ENCODE data around the gene ZNF570.

The ZNF570 gene

DNA sequence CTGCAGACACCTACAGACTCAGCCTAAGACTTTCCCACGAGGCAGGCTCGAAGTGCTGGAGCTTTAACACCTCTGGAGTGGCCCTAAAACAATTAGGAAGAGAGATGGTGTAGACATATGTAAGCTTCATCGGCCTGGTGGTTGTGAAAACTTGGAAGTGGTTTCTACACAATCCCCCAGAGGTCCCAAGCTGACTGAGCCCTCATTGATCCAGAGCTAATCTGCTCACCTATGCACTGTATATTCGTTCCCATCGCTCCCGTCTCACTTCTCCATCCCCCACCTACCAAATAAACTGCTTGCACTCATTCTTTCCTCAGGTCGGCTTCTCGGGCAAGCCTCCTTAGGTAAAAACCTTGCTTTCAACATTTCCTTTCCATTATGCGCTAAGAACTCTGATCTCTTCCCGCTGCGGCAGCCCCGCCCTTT, 36.8 kb downstream of the ZNF570 start:
- peak overlapping the region; percentile 82 for H3K4me3 ChIP-seq (ENCODE audit: insufficient read depth, low read depth, low read length, poor library complexity, severe bottlenecking)
- no peaks in the 10 kb centered on the region for H3K36me3 ChIP-seq (ENCODE audit: control insufficient read depth, insufficient read depth, low read length)
- peaks cover 3% of the 10 kb centered on the region for H3K9me3 ChIP-seq (ENCODE audit: control insufficient read depth, low read length)
- peak overlapping the region; percentile 93 for H3K27ac ChIP-seq (ENCODE audit: insufficient read depth, low read length, poor library complexity, severe bottlenecking)
- DNase-seq = no peak
- H3K27me3 ChIP-seq (replicated peaks; ENCODE audit: control insufficient read depth, insufficient read depth, low read length, poor library complexity, severe bottlenecking) = no peaks in the 10 kb centered on the region
- H3K4me1 ChIP-seq (ENCODE audit: control insufficient read depth, insufficient read depth, low read length, poor library complexity, severe bottlenecking) = no peaks in the 10 kb centered on the region

DNA sequence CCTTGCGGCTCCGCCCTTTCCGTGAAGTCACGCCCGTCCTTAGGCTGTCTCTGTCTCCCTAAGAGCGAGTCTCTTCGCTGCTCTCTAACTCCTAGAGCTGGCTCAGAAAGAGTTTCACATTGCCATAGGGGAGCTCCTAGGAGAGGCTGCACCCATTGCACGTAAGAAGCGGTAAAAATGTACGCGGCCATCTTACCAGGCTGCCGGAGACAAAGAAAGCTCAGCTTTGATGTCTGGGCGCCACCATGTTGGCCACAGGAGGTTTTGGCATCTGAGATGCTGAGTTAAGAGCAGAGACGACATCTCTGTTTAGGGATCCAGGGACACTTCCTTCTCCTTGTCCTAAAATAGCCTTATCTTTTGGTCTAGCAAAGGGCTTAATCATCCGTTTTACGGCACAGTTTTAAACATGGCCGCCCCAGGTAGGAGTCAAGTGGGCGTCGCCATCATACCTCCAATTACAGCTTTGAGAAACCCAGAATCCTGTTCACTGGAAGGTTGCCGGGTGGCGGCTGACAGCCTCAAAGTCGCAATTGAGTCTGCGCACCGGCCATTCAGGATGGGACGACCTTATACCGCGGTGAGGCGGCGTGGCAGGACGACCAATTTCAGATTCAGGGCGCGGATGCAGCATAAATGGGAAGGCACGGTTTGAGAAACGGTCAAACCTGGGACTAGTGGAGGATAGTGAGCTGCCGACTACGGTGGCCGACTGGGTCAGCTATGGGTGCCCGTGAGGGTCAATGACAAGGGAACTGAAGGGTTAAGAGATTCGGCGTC, 37.4 kb downstream of the ZNF570 start, which contains the start of gene ZNF793:
Gene ZNF793, plus strand, starts transcription at position 553 of the 780 bp plus-strand sequence. CDS start 16,501 bp downstream, outside the sequence.
- Histone ChIP-seq H3K9me3 (ENCODE audit: control insufficient read depth, low read length) (peaks cover 3% of the 10 kb centered on the region), H3K36me3 (ENCODE audit: control insufficient read depth, insufficient read depth, low read length) (peaks cover 6% of the 10 kb centered on the region), H3K4me3 (ENCODE audit: insufficient read depth, low read depth, low read length, poor library complexity, severe bottlenecking) (peak within 1 kb of the TSS; percentile 82), H3K4me1 (ENCODE audit: control insufficient read depth, insufficient read depth, low read length, poor library complexity, severe bottlenecking) (no peaks in the 10 kb centered on the region), H3K27ac (ENCODE audit: insufficient read depth, low read length, poor library complexity, severe bottlenecking) (peak within 1 kb of the TSS; percentile 93), H3K27me3 (replicated peaks; ENCODE audit: control insufficient read depth, insufficient read depth, low read length, poor library complexity, severe bottlenecking) (no peaks in the 10 kb centered on the region)
- DNase-seq = peak; percentile 57 to 72 (median 67)

DNA sequence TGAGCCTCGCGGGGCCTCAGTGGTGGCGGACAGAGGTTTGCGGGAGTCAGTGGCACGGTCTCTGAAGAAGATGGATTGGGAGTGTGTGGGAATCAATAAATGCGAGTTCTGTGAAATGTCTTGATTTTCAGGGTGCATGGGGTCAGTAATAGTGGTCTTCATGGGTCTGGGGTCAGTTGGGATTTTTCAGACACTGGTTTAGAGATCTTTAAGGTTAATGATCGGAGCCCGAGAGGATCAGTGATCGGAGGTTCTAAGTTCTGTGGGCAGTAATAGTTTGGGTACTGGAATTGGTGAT, 38.0 kb downstream of the ZNF570 start:
- Histone ChIP-seq H3K9me3 (ENCODE audit: control insufficient read depth, low read length) (peaks cover 3% of the 10 kb centered on the region), H3K4me1 (ENCODE audit: control insufficient read depth, insufficient read depth, low read length, poor library complexity, severe bottlenecking) (no peaks in the 10 kb centered on the region), H3K27me3 (replicated peaks; ENCODE audit: control insufficient read depth, insufficient read depth, low read length, poor library complexity, severe bottlenecking) (no peaks in the 10 kb centered on the region), H3K4me3 (ENCODE audit: insufficient read depth, low read depth, low read length, poor library complexity, severe bottlenecking) (peak overlapping the region; percentile 82), H3K27ac (ENCODE audit: insufficient read depth, low read length, poor library complexity, severe bottlenecking) (peak overlapping the region; percentile 93), H3K36me3 (ENCODE audit: control insufficient read depth, insufficient read depth, low read length) (peaks cover 8% of the 10 kb centered on the region)
- no peak for DNase-seq

DNA sequence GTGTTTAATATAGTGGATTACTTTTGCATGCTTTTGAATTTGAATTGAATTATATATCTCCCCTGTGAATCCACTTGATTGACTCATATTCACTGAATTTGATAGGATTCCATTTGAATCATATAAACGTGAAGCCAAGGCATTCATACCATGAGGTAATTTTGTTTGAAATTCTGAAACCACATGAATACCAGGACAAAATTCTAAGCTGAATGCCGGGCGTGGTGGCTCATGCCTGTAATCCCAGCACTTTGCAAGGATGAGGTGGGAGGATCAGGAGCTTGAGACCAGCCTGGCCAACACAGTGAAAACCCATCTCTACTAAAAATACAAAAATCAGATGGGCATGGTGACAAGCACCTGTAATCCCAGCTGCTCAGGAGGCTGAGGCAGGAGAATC, 42.0 kb downstream of the ZNF570 start:
- Histone ChIP-seq H3K27me3 (replicated peaks; ENCODE audit: control insufficient read depth, insufficient read depth, low read length, poor library complexity, severe bottlenecking) (no peaks in the 10 kb centered on the region), H3K4me1 (ENCODE audit: control insufficient read depth, insufficient read depth, low read length, poor library complexity, severe bottlenecking) (no peaks in the 10 kb centered on the region), H3K27ac (ENCODE audit: insufficient read depth, low read length, poor library complexity, severe bottlenecking) (no peak overlapping the region), H3K9me3 (ENCODE audit: control insufficient read depth, low read length) (peaks cover 13% of the 10 kb centered on the region), H3K4me3 (ENCODE audit: insufficient read depth, low read depth, low read length, poor library complexity, severe bottlenecking) (no peak overlapping the region), H3K36me3 (ENCODE audit: control insufficient read depth, insufficient read depth, low read length) (peaks cover 20% of the 10 kb centered on the region)
- DNase-seq = no peak

DNA sequence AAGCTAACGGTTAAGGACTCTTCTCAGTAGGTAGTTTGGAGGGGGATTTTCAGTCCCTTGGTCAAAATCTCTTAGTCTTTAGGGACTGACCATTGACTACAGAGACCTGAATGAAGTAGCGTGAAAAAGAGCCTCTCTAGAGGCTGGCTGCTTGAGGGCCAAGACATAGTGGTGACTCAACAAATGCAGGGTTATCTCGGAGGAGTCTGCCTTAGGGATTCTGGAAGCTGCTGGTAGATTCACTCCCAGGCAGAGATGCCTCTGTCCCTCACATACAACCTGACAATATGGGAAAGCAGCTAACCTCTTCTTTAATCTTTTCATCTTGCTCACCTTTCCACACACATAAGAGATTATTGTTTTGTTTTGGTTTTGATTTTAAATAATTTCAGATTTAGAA, 42.7 kb downstream of the ZNF570 start:
- H3K27me3 ChIP-seq (replicated peaks; ENCODE audit: control insufficient read depth, insufficient read depth, low read length, poor library complexity, severe bottlenecking) = no peaks in the 10 kb centered on the region

DNA sequence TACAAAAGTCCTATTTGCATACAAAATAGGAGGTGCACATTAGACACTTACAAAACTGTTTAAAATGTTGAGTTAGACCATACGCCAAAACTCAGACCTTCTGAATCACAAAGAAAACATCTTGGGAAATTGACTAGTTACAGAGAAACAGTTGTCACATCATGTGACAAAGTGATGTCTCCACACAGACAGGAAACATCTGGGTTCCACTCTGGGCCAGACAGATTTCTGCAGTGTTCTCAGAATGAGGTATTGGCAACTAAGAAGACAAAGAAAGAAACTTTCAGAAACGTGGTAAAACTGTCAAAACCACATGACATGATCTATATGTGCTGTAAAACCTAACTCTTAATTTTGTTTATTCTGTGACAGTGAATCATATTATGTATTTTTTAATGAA, 44.2 kb downstream of the ZNF570 start:
- H3K36me3 ChIP-seq (ENCODE audit: control insufficient read depth, insufficient read depth, low read length) = peaks cover 20% of the 10 kb centered on the region
- no peak overlapping the region for H3K4me3 ChIP-seq (ENCODE audit: insufficient read depth, low read depth, low read length, poor library complexity, severe bottlenecking)
- H3K27me3 ChIP-seq (replicated peaks; ENCODE audit: control insufficient read depth, insufficient read depth, low read length, poor library complexity, severe bottlenecking) = no peaks in the 10 kb centered on the region
- DNase-seq = no peak
- no peaks in the 10 kb centered on the region for H3K4me1 ChIP-seq (ENCODE audit: control insufficient read depth, insufficient read depth, low read length, poor library complexity, severe bottlenecking)
- H3K9me3 ChIP-seq (ENCODE audit: control insufficient read depth, low read length) = peaks cover 9% of the 10 kb centered on the region
- no peak overlapping the region for H3K27ac ChIP-seq (ENCODE audit: insufficient read depth, low read length, poor library complexity, severe bottlenecking)

More for the DNA sequence above, 42.7 kb downstream of the ZNF570 start:
- Histone ChIP-seq H3K27ac (ENCODE audit: insufficient read depth, low read length, poor library complexity, severe bottlenecking) (no peak overlapping the region), H3K9me3 (ENCODE audit: control insufficient read depth, low read length) (peaks cover 13% of the 10 kb centered on the region), H3K4me3 (ENCODE audit: insufficient read depth, low read depth, low read length, poor library complexity, severe bottlenecking) (no peak overlapping the region), H3K36me3 (ENCODE audit: control insufficient read depth, insufficient read depth, low read length) (peaks cover 20% of the 10 kb centered on the region), H3K4me1 (ENCODE audit: control insufficient read depth, insufficient read depth, low read length, poor library complexity, severe bottlenecking) (no peaks in the 10 kb centered on the region)
- no peak for DNase-seq

DNA sequence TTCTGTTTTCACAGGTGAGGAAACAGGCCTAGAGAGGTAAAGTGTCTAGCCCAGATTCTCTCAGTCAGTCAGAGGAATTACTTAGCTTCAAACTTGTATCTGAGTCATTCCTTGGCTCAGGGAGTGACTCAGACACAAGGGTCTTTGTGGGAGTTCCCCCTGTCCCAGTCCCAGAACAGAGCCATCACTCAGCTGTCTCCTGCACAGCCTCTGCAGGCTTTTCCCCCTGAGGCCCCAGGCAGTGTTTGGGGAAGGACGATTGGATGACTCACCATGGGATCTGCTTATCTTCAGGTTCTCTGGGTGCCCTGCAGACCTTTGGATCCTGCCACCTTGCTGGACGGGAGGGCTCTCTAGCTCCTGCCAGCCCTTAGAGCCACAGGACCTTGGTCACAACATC, 50.7 kb downstream of the ZNF570 start:
- H3K27ac ChIP-seq (ENCODE audit: insufficient read depth, low read length, poor library complexity, severe bottlenecking) = no peak overlapping the region
- peaks cover 3% of the 10 kb centered on the region for H3K9me3 ChIP-seq (ENCODE audit: control insufficient read depth, low read length)
- no peak for DNase-seq
- no peaks in the 10 kb centered on the region for H3K4me1 ChIP-seq (ENCODE audit: control insufficient read depth, insufficient read depth, low read length, poor library complexity, severe bottlenecking)
- peaks cover 32% of the 10 kb centered on the region for H3K36me3 ChIP-seq (ENCODE audit: control insufficient read depth, insufficient read depth, low read length)
- H3K4me3 ChIP-seq (ENCODE audit: insufficient read depth, low read depth, low read length, poor library complexity, severe bottlenecking) = no peak overlapping the region
- H3K27me3 ChIP-seq (replicated peaks; ENCODE audit: control insufficient read depth, insufficient read depth, low read length, poor library complexity, severe bottlenecking) = no peaks in the 10 kb centered on the region

DNA sequence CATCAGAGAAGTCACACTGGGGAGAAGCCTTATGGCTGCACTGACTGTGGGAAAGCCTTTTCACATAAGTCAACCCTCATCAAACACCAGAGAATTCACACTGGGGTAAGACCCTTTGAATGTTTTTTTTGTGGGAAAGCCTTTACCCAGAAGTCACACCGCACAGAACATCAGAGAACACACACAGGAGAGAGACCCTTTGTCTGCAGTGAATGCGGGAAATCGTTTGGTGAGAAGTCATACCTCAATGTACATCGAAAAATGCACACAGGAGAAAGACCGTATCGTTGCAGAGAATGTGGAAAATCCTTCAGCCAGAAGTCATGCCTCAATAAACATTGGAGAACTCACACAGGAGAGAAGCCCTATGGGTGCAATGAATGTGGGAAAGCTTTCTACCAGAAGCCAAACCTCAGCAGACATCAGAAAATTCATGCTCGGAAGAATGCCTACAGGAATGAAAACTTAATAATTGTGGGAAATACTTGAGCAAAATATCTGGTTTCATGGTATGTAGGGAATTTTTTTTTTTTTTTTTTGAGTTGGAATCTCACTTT, 68.3 kb downstream of the ZNF570 start:
- Histone ChIP-seq H3K36me3 (ENCODE audit: control insufficient read depth, insufficient read depth, low read length) (peaks cover 42% of the 10 kb centered on the region), H3K9me3 (ENCODE audit: control insufficient read depth, low read length) (peaks cover 49% of the 10 kb centered on the region), H3K27ac (ENCODE audit: insufficient read depth, low read length, poor library complexity, severe bottlenecking) (no peak overlapping the region), H3K4me1 (ENCODE audit: control insufficient read depth, insufficient read depth, low read length, poor library complexity, severe bottlenecking) (no peaks in the 10 kb centered on the region), H3K4me3 (ENCODE audit: insufficient read depth, low read depth, low read length, poor library complexity, severe bottlenecking) (no peak overlapping the region), H3K27me3 (replicated peaks; ENCODE audit: control insufficient read depth, insufficient read depth, low read length, poor library complexity, severe bottlenecking) (no peaks in the 10 kb centered on the region)
- no peak for DNase-seq
